NCI-H2029 treated with DMSO at 0.1 percent for 48 hours (cell line): ENCODE results near the gene UVRAG.
"Not testable (repeated sequence)": the region's sequence is repeated elsewhere in the genome, so short reads cannot be mapped to it uniquely, and the experiment has no call there.

Source experiments
- DNase-seq: peaks from one replicate; lab custom pipeline; 2025; lab: John Stamatoyannopoulos, UW

Gene UVRAG

DNA sequence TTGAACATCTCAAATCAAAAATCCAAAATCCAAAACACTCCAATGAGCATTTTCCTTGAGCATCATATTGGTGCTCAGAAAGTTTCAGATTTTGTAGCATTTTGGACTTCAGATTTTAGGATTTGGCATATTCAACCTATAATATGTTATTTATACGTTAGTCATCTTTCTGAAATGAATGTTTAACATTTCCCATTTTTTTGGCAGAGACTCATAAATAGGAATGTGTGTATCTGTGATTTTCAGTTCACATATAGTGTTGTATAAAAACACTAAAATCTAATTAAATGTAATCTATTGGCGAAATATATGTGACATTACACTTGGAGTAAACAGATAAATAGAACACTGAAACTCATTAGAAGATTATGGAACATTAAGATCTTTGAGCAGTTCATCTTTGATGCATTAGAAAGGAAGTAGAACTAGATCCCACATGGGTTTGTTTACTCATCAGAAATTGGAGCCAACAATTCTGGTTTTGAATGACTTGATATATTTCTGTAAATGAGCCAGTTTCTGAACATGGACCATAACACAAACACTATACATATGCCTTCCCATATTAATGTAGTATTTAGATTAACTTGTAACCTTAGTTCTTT is 153.1 kb downstream of the UVRAG start:
- no peak for DNase-seq

DNA sequence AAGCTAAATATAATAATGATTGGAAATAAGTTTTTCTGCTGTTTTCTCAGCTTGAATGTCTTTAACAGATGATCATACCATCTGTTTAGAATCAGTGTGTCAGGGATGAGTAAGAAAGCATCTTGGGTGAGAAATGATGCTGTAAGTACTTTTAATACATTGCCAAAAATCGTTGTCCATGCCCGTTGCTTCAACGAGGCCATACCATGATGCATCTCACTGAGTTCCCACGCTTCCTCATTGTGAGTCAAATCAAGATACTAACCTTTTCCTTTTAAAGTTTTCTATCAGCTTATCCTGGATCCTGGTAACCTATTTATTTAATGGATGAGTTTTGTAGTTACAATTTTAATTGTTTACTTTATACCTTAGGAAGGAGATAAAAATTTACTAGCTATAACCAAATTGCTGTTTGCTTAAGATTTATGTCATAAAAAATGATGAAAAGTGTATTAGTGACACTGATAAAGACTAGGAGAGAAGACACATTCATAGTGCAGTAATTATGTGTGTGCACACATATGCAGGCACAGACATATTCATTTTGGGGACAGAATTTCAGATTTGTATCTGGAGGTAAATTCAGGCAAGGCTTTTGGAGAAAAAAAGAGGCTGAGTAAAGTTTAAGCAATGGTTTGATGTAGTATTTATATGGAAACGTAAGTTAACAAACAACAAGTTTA is 154.8 kb downstream of the UVRAG start:
- no peak for DNase-seq

- not testable (repeated sequence) for DNase-seq
Measured at GRCh38 chr11:75973710-75974109, 158.7 kb downstream of the UVRAG start.

DNA sequence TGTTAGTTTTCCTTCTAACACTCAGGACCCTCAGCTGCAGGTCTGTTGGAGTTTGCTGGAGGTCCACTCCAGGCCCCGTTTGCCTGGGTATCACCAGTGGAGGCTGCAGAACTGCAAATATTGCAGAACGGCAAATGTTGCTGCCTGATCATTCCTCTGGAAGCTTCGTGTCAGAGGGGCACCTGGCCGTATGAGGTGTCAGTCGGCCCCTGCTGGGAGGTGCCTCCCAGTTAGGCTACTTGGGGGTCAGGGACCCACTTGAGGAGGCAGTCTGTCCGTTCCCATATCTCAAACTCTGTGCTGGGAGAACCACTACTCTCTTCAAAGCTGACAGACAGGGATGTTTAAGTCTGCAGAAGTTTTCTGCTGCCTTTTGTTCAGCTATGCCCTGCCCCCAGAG is 164.1 kb downstream of the UVRAG start:
- DNase-seq: not testable (repeated sequence)

- not testable (repeated sequence) for DNase-seq
Measured at GRCh38 chr11:75979479-75980027, 164.5 kb downstream of the UVRAG start.

GRCh38 chr11:75980031-75980430 is 165.0 kb downstream of the UVRAG start:
- DNase-seq: no peak

DNA sequence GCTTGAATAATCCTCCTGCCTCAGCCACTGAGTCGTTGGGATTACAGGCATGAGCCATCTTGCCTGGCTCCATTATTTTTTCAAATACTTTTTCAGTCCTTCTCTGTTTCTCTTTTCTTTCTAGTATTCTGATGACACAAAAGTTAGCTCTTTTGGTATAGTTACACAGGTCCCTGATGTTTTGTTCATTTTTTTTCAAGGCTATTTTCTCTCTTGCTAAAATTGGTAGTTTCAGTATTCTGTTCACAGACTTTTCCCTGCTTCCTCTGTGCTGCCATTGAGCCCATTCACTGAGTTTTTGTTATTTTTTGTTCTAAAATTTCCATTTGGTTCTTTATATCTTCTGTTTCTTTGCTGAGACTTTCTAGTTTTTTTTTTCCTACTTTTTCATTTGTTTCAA is 166.5 kb downstream of the UVRAG start:
- no peak for DNase-seq

GRCh38 chr11:75982309-75982708 is 167.3 kb downstream of the UVRAG start:
- no peak for DNase-seq

DNA sequence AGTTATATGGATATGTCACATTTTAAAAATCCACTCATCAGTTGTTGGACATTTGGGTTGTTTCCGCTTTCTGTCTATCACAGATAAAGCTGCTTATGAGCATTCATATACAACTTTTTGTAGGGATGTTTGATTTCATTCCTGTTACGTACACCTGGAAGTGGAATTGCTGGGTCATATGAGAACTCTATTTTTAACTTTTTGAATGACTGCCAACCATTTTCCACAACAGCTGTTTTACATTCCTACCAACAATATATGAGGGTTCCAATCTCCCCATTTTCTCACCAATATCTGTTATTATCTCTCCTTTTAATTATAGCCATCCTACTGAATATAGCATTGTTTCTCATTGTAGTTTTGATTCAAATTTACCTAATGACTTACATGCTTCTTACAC is 172.0 kb downstream of the UVRAG start:
- no peak for DNase-seq

- no peak for DNase-seq
Measured at GRCh38 chr11:75993126-75993525, 178.1 kb downstream of the UVRAG start.

GRCh38 chr11:75994616-75995015 is 179.6 kb downstream of the UVRAG start:
- DNase-seq: no peak

- DNase-seq: no peak
Measured at GRCh38 chr11:75996523-75997442, 181.8 kb downstream of the UVRAG start.

GRCh38 chr11:76004400-76004799 is 189.4 kb downstream of the UVRAG start:
- DNase-seq: no peak

GRCh38 chr11:76005756-76006155 is 190.7 kb downstream of the UVRAG start:
- no peak for DNase-seq

GRCh38 chr11:76007166-76007565 is 192.2 kb downstream of the UVRAG start:
- no peak for DNase-seq

- DNase-seq: no peak
Measured at GRCh38 chr11:76008474-76008873, 193.5 kb downstream of the UVRAG start.

- DNase-seq: no peak
Measured at GRCh38 chr11:76010051-76010450, 195.0 kb downstream of the UVRAG start.

GRCh38 chr11:76013526-76013925 is 198.5 kb downstream of the UVRAG start:
- DNase-seq: no peak

GRCh38 chr11:76023236-76024068 is 208.4 kb downstream of the UVRAG start:
- DNase-seq: no peak

- DNase-seq: no peak
Measured at GRCh38 chr11:76025068-76025467, 210.1 kb downstream of the UVRAG start.

DNA sequence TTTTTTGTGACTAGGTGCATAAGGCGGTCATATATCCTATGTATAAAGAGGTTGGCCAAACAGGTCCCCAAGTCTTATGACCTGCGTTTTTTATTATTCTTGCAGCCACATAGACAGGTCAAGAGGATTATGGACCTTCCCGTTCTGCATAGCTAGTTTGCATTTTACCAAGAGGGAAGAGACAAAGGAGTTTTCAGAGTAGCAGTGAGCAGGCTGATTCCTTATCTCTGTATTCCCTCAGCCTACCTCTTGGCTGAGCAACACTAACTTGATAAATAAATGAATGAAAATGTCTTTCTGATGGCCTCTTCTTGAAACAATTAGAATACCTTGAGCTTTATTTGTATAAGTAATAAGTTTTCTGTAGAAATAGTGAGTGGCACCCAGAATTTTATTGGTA is 210.8 kb downstream of the UVRAG start:
- DNase-seq: no peak

DNA sequence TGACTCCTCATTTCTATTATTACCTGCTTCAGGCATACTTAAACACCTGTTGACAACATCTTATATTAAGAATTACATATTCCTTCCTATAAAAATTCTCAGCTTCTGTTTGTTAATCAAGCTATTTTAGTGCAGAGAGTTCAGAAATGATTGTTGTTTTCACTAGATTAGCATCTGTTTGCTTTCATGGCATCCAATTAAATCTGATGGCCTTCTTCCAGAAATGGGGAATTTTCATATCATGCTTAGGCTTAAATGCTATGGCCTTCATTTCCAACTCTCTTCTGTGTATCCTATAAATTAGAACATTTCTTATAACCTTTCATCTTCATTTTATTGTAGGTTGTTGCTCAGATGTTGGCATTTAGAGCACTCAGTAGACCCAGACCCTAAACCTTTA is 211.3 kb downstream of the UVRAG start:
- DNase-seq: no peak
